Brain microvascular endothelial cell (primary cell): ENCODE results near the gene SLC16A7.

Source experiments
- DNase-seq: peaks from one replicate; pipeline ENCODE4 v3.0.0-alpha.2; 2020
- H3K27ac ChIP-seq: fragments of 250-450 bp; sonication (Bioruptor Pico); 2 replicates; pipeline ENCODE4 v1.5.1; 2020; ENCODE audit warnings: mild to moderate bottlenecking, moderate library complexity
- H3K27me3 ChIP-seq: fragments of 250-450 bp; sonication (Bioruptor Pico); replicated peaks from 2 replicates; pipeline ENCODE4 v1.5.1; 2020; ENCODE audit warnings: mild to moderate bottlenecking
- H3K36me3 ChIP-seq: fragments of 250-450 bp; sonication (Bioruptor Pico); replicated peaks from 2 replicates; pipeline ENCODE4 v1.5.1; 2020; ENCODE audit warnings: mild to moderate bottlenecking
- H3K4me3 ChIP-seq: 2 replicates; pipeline ENCODE4 v1.5.1; 2011; ENCODE audit warnings: low read depth, mild to moderate bottlenecking, control low read depth, low read length, moderate library complexity
- CTCF ChIP-seq: IDR thresholded peaks from 2 replicates; pipeline ENCODE4 v1.5.1; 2011; ENCODE audit warnings: low read depth, mild to moderate bottlenecking, moderate library complexity, low read length, control low read depth, inconsistent platforms; ENCODE audit errors: missing control alignments
- in situ Hi-C: cut with HindIII; loops from 2 replicates; pipeline ENCODE4 v1.10.0; 2017; ENCODE audit warnings: low sequenced_read_pairs, low pct_ligation_motif_present

The SLC16A7 gene

GRCh38 chr12:59595883-59596540, at the start of gene SLC16A7:
SLC16A7 (plus strand) TSS chr12:59596029; CDS start chr12:59704802, 108,773 bp downstream.
- DNase-seq: peak; percentile 89
- H3K36me3 ChIP-seq: no peaks in the 10 kb centered on the region
- H3K27ac ChIP-seq: peak within 1 kb of the TSS; percentile 92
- H3K27me3 ChIP-seq: no peaks in the 10 kb centered on the region
- peak; percentile 16 for TF ChIP-seq CTCF
- peak within 1 kb of the TSS; percentile 74 for H3K4me3 ChIP-seq
- in situ Hi-C loops: no loop called here

- H3K27me3 ChIP-seq: no peaks in the 10 kb centered on the region
- DNase-seq: no peak
- no peak overlapping the region for H3K4me3 ChIP-seq
- H3K36me3 ChIP-seq: no peaks in the 10 kb centered on the region
- no peak for TF ChIP-seq CTCF
- in situ Hi-C loops: no loop called here
- no peak overlapping the region for H3K27ac ChIP-seq
Observed at GRCh38 chr12:59548930-59549329, 46.9 kb upstream of the SLC16A7 start.

- H3K4me3 ChIP-seq: no peak overlapping the region
- DNase-seq: no peak
- no peaks in the 10 kb centered on the region for H3K36me3 ChIP-seq
- in situ Hi-C loops: no loop called here
- no peaks in the 10 kb centered on the region for H3K27me3 ChIP-seq
- TF ChIP-seq CTCF: no peak
- H3K27ac ChIP-seq: no peak overlapping the region
Observed at GRCh38 chr12:59559696-59560095, 36.1 kb upstream of the SLC16A7 start.

GRCh38 chr12:59570145-59570544, 25.7 kb upstream of the SLC16A7 start:
- peak; percentile 85 for DNase-seq
- no peaks in the 10 kb centered on the region for H3K36me3 ChIP-seq
- no peak overlapping the region for H3K27ac ChIP-seq
- no peak overlapping the region for H3K4me3 ChIP-seq
- no peaks in the 10 kb centered on the region for H3K27me3 ChIP-seq
- in situ Hi-C loops: no loop called here
- no peak for TF ChIP-seq CTCF

GRCh38 chr12:59574406-59574805, 21.4 kb upstream of the SLC16A7 start:
- in situ Hi-C loops: no loop called here
- no peaks in the 10 kb centered on the region for H3K27me3 ChIP-seq
- H3K27ac ChIP-seq: no peak overlapping the region

More at GRCh38 chr12:59574406-59574805, 21.4 kb upstream of the SLC16A7 start:
- Histone ChIP-seq H3K4me3 (no peak overlapping the region), H3K36me3 (no peaks in the 10 kb centered on the region)
- no peak for TF ChIP-seq CTCF
- no peak for DNase-seq
